GM12878 (cell line): ENCODE results near the gene SHROOM4. TPM values are rescaled to one million over a fixed set of nuclear protein-coding genes. Genes with fewer than 3 reads are reported as not detected.

Experiments
- ATAC-seq: fragments of 200-7000 bp; cut with Tn5 transposase; 3 replicates; pipeline ENCODE4 v1.9.1; 2020; ENCODE audit warnings: mild to moderate bottlenecking, moderate library complexity
- BruUV-seq: library from RNA; stranded (reverse); fragments of 400-500 nt; replicated peaks from 2 replicates; lab custom pipeline; 2021; lab: Mats Ljungman, UMichigan
- CTCF ChIA-PET: fragments of 300-600 bp; sonication (Branson Sonifier 250); formaldehyde crosslinking; extraction: SDS; loops from one replicate; lab custom pipeline; 2021; ENCODE audit warnings: inconsistent platforms; lab: Yijun Ruan, JAX
- POLR2A ChIA-PET: fragments of 350-600 bp; formaldehyde crosslinking; extraction: SDS; loops from one replicate; lab custom pipeline; 2021; ENCODE audit warnings: inconsistent platforms; lab: Charles Lee
- RAD21 ChIA-PET: fragments of 300-600 bp; sonication (Branson Sonifier 250); formaldehyde crosslinking; loops from one replicate; lab custom pipeline; 2023; ENCODE audit warnings: antibody characterized with exemption; ENCODE audit not compliant: unreplicated experiment; lab: Charles Lee
- SMC1A ChIA-PET: fragments of 300-600 bp; sonication (Branson Sonifier 250); formaldehyde crosslinking; loops from one replicate; lab custom pipeline; 2023; ENCODE audit not compliant: unreplicated experiment, uncharacterized antibody; lab: Charles Lee
- DNase-seq: peaks from one replicate; pipeline ENCODE4 v3.0.0-alpha.2; 2011; ENCODE audit warnings: low read depth, low spot score
- FAIRE-seq: peaks from 3 replicates; lab custom pipeline; 2011; peaks lifted over from hg19 to GRCh38; lab: Jason Lieb, UNC
- H2AFZ ChIP-seq: 2 replicates; pipeline ENCODE4 v1.6.0; 2011; ENCODE audit warnings: low read depth, low read length, control low read depth; ENCODE audit not compliant: control insufficient read depth
- H3K27ac ChIP-seq: 2 replicates; pipeline ENCODE4 v1.5.1; 2011; ENCODE audit warnings: control low read depth; ENCODE audit not compliant: control insufficient read depth, insufficient read depth
- H3K27me3 ChIP-seq, 2 experiments: replicated peaks in 1 of 2; 2 replicates each; pipeline versions ENCODE4 v1.6.0 to v1.6.1; 2011; ENCODE audit warnings: low read length in 1 of 2; ENCODE audit not compliant: control insufficient read depth in 2 of 2, insufficient read depth in 2 of 2
- H3K36me3 ChIP-seq, 2 experiments: 2 replicates each; pipeline ENCODE4 v1.5.1; 2011; ENCODE audit warnings: low read length in 1 of 2; ENCODE audit not compliant: control insufficient read depth in 2 of 2, insufficient read depth in 2 of 2
- H3K4me1 ChIP-seq: 2 replicates; pipeline ENCODE4 v1.6.1; 2011; ENCODE audit warnings: mild to moderate bottlenecking, low read length, moderate library complexity, mixed read lengths; ENCODE audit not compliant: control insufficient read depth, insufficient read depth
- H3K4me2 ChIP-seq: 2 replicates; pipeline ENCODE4 v1.6.0; 2011; ENCODE audit warnings: control low read depth; ENCODE audit not compliant: control insufficient read depth, insufficient read depth
- H3K4me3 ChIP-seq: fragments of 200-600 bp; sonication (generic); 2 replicates; pipeline ENCODE4 v1.5.1; 2016
- H3K79me2 ChIP-seq: 2 replicates; pipeline ENCODE4 v1.6.0; 2011; ENCODE audit warnings: low read length; ENCODE audit not compliant: control insufficient read depth, insufficient read depth
- H3K9ac ChIP-seq: 2 replicates; pipeline ENCODE4 v1.8.0; 2011; ENCODE audit warnings: low read length, control low read depth, mixed read lengths; ENCODE audit not compliant: control insufficient read depth, insufficient read depth
- H3K9me3 ChIP-seq: replicated peaks from 3 replicates; pipeline ENCODE4 v1.5.1; 2011; ENCODE audit warnings: mild to moderate bottlenecking, low read length; ENCODE audit not compliant: control insufficient read depth, insufficient read depth
- H4K20me1 ChIP-seq: 2 replicates; pipeline ENCODE4 v1.6.0; 2011; ENCODE audit not compliant: control insufficient read depth, insufficient read depth
- BACH1 ChIP-seq: fragments of 450-650 bp; IDR thresholded peaks from 2 replicates; pipeline ENCODE4 v1.6.1; 2017; ENCODE audit warnings: mild to moderate bottlenecking, borderline replicate concordance
- BCL3 ChIP-seq: IDR thresholded peaks from 2 replicates; pipeline ENCODE4 v1.6.1; 2011; ENCODE audit warnings: borderline replicate concordance, low read depth, mild to moderate bottlenecking, moderate library complexity, low read length; ENCODE audit not compliant: insufficient read depth, poor library complexity, severe bottlenecking
- CEBPZ ChIP-seq: fragments of 150-350 bp; IDR thresholded peaks from 2 replicates; pipeline ENCODE4 v1.6.1; 2016; ENCODE audit warnings: low read depth, low read length
- E2F8 ChIP-seq: fragments of 450-650 bp; IDR thresholded peaks from 2 replicates; pipeline ENCODE4 v1.6.1; 2018; ENCODE audit warnings: mild to moderate bottlenecking, low read depth, moderate library complexity; ENCODE audit not compliant: partially characterized antibody
- EGR1 ChIP-seq, 2 experiments: IDR thresholded peaks; 1 replicate in 1 of 2; 2 replicates in 1 of 2; pipeline ENCODE4 v1.6.1; 2011 to 2012; ENCODE audit warnings: low read depth in 2 of 2, low read length in 2 of 2, borderline replicate concordance in 1 of 2, mild to moderate bottlenecking in 1 of 2, moderate library complexity in 1 of 2
- EZH2 ChIP-seq: IDR thresholded peaks from 2 replicates; pipeline ENCODE4 v1.6.1; 2012; ENCODE audit warnings: low read depth, mild to moderate bottlenecking, control low read depth, inconsistent platforms, low read length, borderline replicate concordance; ENCODE audit not compliant: control insufficient read depth
- HCFC1 ChIP-seq: fragments of 150-350 bp; IDR thresholded peaks from 2 replicates; pipeline ENCODE4 v1.6.1; 2014; ENCODE audit warnings: low read length
- HDAC6 ChIP-seq: fragments of 200-600 bp; sonication (generic); IDR thresholded peaks from one replicate; pipeline ENCODE4 v1.8.0; 2017; ENCODE audit warnings: antibody characterized with exemption; ENCODE audit not compliant: unreplicated experiment
- MAX ChIP-seq: IDR thresholded peaks from 2 replicates; pipeline ENCODE4 v1.6.1; 2012; ENCODE audit warnings: low read depth, low read length, improper control_type of control experiment
- NR2F1 ChIP-seq: fragments of 450-650 bp; conservative IDR thresholded peaks from 2 replicates; pipeline ENCODE4 v1.6.1; 2017; ENCODE audit warnings: mild to moderate bottlenecking
- ZBTB33 ChIP-seq: fragments of 450-650 bp; IDR thresholded peaks from 2 replicates; pipeline ENCODE4 v1.6.1; 2017; ENCODE audit warnings: mild to moderate bottlenecking
- ZZZ3 ChIP-seq: IDR thresholded peaks from 2 replicates; pipeline ENCODE4 v1.6.1; 2011; ENCODE audit warnings: low read depth; ENCODE audit not compliant: control insufficient read depth, insufficient read length
- in situ Hi-C: fragments of 300-500 bp; cut with MboI; formaldehyde crosslinking; loops from 9 replicates; pipeline ENCODE4 v1.14.3; 2018; ENCODE audit warnings: mixed read lengths
- intact Hi-C: fragments of 100-400 bp; cut with micrococcal nuclease; formaldehyde crosslinking; loops from one replicate; pipeline ENCODE4 v1.14.2; 2022; ENCODE audit not compliant: unreplicated experiment
- polyA plus RNA-seq, 11 experiments: library from polyadenylated mRNA; depleted of rRNA in 4 of 11; unstranded in 6 of 11; stranded (reverse) in 5 of 11; fragments of >200 nt; fragmentation: Nextera tagmentation in 4 of 11; fragmentation: Illumina TruSeq in 1 of 11; extraction: Ambion mirVana in 4 of 11; extraction: Trizol in 1 of 11; gene quantifications; 1 replicate in 1 of 11; 2 replicates in 10 of 11; pipeline versions ENCODE4 v1.2.1 to v1.2.3, GENCODE V29; 2011 to 2016; ENCODE audit warnings: inconsistent platforms in 2 of 11, missing spikeins in 2 of 11, low read depth in 1 of 11
- total RNA-seq, 4 experiments: library from RNA; depleted of rRNA in 3 of 4; stranded (reverse); fragments of >200 nt in 3 of 4; fragmentation: Illumina TruSeq in 1 of 4; extraction: Trizol in 1 of 4; gene quantifications; 2 replicates each; pipeline versions ENCODE4 v1.2.1 to v1.2.3, GENCODE V29; 2013 to 2021

The SHROOM4 gene
- total and polyA plus RNA-seq, 10 of the 15 experiments (the other 5 are each of a cell fraction or from before 2014, with no cell fraction given) = 0.01 to 0.03 TPM; not detected in 8

GRCh38 chrX:50609796-50610195, 204.2 kb downstream of the SHROOM4 start:
- H3K27me3 ChIP-seq = no peaks in the 10 kb centered on the region; a peak in 1 of 4 replicates
- no peaks in the 10 kb centered on the region for H3K36me3 ChIP-seq
- no peaks in the 10 kb centered on the region for H3K4me1 ChIP-seq
- POLR2A ChIA-PET = no interaction called here
- DNase-seq (no peak), FAIRE-seq (no peak), ATAC-seq (no peak)
- H2AFZ ChIP-seq = no peak overlapping the region
- H4K20me1 ChIP-seq = no peaks in the 10 kb centered on the region
- no peak overlapping the region for H3K4me2 ChIP-seq
- H3K9me3 ChIP-seq = no peaks in the 10 kb centered on the region
- no peak overlapping the region for H3K9ac ChIP-seq
- RAD21 ChIA-PET = no interaction called here
- in situ Hi-C loops (no loop called here), intact Hi-C loops (no loop called here)
- CTCF ChIA-PET = no interaction called here
- H3K79me2 ChIP-seq = no peaks in the 10 kb centered on the region
- SMC1A ChIA-PET = no interaction called here
- H3K27ac ChIP-seq = no peak overlapping the region
- BruUV-seq = no TSS peak
- no peak overlapping the region for H3K4me3 ChIP-seq
- TF ChIP-seq NR2F1 (no peak), HDAC6 (no peak), E2F8 (no peak), BCL3 (no peak), HCFC1 (no peak), ZBTB33 (no peak), ZZZ3 (no peak), BACH1 (no peak), CEBPZ (no peak), EZH2 (no peak), EGR1 (IDR thresholded peaks at IDR 0.05; ENCODE audit: borderline replicate concordance in 1 of 2, low read depth in 2 of 2, low read length in 2 of 2) (no peak), MAX (no peak)
